ENCODE results near the gene EMX2. TPM values are rescaled to one million over a fixed set of nuclear protein-coding genes. Genes with fewer than 3 reads are reported as not detected.

Gene EMX2
- not detected for total RNA-seq (ENCODE audit: unreplicated experiment)
- long read RNA-seq = 0 reads

DNA sequence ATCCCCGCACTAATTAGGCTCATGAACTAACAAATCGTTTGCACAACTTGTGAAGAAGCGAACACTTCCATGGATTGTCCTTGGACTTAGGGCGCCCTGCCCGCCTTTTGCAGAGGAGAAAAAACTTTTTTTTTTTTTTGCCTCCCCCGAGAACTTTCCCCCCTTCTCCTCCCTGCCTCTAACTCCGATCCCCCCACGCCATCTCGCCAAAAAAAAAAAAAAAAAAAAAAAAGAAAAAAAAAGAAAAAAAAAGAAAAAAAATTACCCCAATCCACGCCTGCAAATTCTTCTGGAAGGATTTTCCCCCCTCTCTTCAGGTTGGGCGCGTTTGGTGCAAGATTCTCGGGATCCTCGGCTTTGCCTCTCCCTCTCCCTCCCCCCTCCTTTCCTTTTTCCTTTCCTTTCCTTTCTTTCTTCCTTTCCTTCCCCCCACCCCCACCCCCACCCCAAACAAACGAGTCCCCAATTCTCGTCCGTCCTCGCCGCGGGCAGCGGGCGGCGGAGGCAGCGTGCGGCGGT, at the start of gene EMX2:
Gene EMX2 (plus strand): TSS at position 41 of the 519 bp plus-strand sequence. CDS start 522 bp downstream, outside the sequence.
- peaks cover 25% of the 10 kb centered on the region for H3K4me1 Mint-ChIP-seq (ENCODE audit: unreplicated experiment)
- no peak for DNase-seq (ENCODE audit: low spot score)
- TF ChIP-seq, protein P1, sequence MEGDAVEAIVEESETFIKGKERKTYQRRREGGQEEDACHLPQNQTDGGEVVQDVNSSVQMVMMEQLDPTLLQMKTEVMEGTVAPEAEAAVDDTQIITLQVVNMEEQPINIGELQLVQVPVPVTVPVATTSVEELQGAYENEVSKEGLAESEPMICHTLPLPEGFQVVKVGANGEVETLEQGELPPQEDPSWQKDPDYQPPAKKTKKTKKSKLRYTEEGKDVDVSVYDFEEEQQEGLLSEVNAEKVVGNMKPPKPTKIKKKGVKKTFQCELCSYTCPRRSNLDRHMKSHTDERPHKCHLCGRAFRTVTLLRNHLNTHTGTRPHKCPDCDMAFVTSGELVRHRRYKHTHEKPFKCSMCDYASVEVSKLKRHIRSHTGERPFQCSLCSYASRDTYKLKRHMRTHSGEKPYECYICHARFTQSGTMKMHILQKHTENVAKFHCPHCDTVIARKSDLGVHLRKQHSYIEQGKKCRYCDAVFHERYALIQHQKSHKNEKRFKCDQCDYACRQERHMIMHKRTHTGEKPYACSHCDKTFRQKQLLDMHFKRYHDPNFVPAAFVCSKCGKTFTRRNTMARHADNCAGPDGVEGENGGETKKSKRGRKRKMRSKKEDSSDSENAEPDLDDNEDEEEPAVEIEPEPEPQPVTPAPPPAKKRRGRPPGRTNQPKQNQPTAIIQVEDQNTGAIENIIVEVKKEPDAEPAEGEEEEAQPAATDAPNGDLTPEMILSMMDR (IDR thresholded peaks at IDR 0.05; ENCODE audit: unreplicated experiment) = no peak
- H3K36me3 Mint-ChIP-seq (ENCODE audit: low read depth, unreplicated experiment) = no peaks in the 10 kb centered on the region
- no peaks in the 10 kb centered on the region for H3K9me3 Mint-ChIP-seq (ENCODE audit: unreplicated experiment)
- H3K27me3 Mint-ChIP-seq (ENCODE audit: unreplicated experiment) = peaks cover 36% of the 10 kb centered on the region
- H3K4me3 Mint-ChIP-seq (ENCODE audit: unreplicated experiment) = peak within 1 kb of the TSS; percentile 90
- no peak within 1 kb of the TSS for H3K27ac Mint-ChIP-seq (ENCODE audit: unreplicated experiment)

DNA sequence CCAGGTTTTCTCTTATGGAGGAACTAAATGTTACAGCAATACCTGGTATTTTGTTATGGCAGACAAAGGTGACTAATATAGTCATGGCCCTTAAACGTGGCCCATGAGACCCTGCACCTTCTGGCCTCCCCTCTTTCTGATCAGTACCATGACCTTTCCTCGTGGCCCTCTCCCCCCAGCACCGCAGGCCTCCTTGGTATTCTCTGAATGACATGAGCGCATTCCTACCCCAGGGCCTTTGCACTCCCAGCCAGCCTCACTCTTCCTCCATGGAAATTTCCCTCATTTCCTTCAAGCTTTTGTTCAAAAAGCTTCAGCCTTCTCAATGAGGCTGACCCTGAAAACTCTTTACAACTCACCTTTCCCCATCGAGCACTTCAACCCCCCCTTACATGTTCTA, 46.5 kb upstream of the EMX2 start:
- peaks cover 4% of the 10 kb centered on the region for H3K27me3 Mint-ChIP-seq (ENCODE audit: unreplicated experiment)
- TF ChIP-seq, protein P1 (IDR thresholded peaks at IDR 0.05; ENCODE audit: unreplicated experiment) = no peak
- H3K4me1 Mint-ChIP-seq (ENCODE audit: unreplicated experiment) = peaks cover 4% of the 10 kb centered on the region
- H3K36me3 Mint-ChIP-seq (ENCODE audit: low read depth, unreplicated experiment) = no peaks in the 10 kb centered on the region
- no peak overlapping the region for H3K4me3 Mint-ChIP-seq (ENCODE audit: unreplicated experiment)
- H3K27ac Mint-ChIP-seq (ENCODE audit: unreplicated experiment) = no peak overlapping the region
- no peaks in the 10 kb centered on the region for H3K9me3 Mint-ChIP-seq (ENCODE audit: unreplicated experiment)
- DNase-seq (ENCODE audit: low spot score) = no peak

DNA sequence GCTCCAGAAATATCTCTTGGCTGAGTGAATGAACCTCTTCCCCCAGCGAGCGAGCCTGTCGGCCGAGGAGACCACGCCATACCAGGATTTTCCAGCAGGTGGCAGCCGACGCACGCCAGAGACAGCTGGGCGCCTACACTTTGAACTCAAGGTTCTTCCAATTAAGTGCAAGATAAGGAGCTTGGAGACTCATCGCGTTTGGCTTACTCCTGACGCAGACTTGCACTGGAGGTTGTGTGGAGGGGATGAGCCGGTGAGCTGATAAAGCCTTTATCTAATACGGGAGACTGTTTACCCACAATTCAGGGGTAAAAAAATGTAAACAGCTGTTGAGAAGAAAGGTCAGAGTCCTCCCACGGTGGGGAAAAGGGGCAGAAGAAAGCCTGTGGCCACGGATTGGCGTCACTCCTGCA, 45.9 kb upstream of the EMX2 start:
- Mint-ChIP-seq H3K9me3 (ENCODE audit: unreplicated experiment) (no peaks in the 10 kb centered on the region), H3K4me1 (ENCODE audit: unreplicated experiment) (peaks cover 4% of the 10 kb centered on the region), H3K27ac (ENCODE audit: unreplicated experiment) (no peak overlapping the region), H3K36me3 (ENCODE audit: low read depth, unreplicated experiment) (no peaks in the 10 kb centered on the region), H3K27me3 (ENCODE audit: unreplicated experiment) (peaks cover 4% of the 10 kb centered on the region), H3K4me3 (ENCODE audit: unreplicated experiment) (no peak overlapping the region)
- peak; percentile 92 for DNase-seq (ENCODE audit: low spot score)
- TF ChIP-seq, protein P1 (IDR thresholded peaks at IDR 0.05; ENCODE audit: unreplicated experiment) = peak; percentile 87

DNA sequence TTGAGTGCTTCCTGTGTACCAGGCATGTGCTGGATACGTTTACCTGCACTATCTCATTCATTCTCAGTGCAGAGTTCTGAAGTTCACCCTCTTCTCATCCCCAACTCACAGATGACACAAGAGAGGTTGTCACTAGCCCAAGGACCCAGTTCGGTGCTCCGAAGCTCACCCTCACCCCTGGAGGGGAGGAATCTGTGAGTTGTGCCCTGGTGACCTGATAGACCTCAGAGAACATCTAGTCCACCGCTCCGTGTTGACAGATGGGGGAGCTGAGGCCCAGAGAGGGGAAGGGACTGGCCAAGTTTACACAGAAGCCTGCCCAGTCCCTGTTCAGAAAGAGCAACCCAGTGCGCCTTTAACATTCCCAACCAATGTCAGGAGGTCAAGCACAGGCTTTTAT, 44.8 kb upstream of the EMX2 start:
- peaks cover 11% of the 10 kb centered on the region for H3K4me1 Mint-ChIP-seq (ENCODE audit: unreplicated experiment)
- H3K9me3 Mint-ChIP-seq (ENCODE audit: unreplicated experiment) = no peaks in the 10 kb centered on the region
- peaks cover 2% of the 10 kb centered on the region for H3K27me3 Mint-ChIP-seq (ENCODE audit: unreplicated experiment)
- no peak overlapping the region for H3K4me3 Mint-ChIP-seq (ENCODE audit: unreplicated experiment)
- no peaks in the 10 kb centered on the region for H3K36me3 Mint-ChIP-seq (ENCODE audit: low read depth, unreplicated experiment)
- TF ChIP-seq, protein P1 (IDR thresholded peaks at IDR 0.05; ENCODE audit: unreplicated experiment) = no peak
- DNase-seq (ENCODE audit: low spot score) = no peak
- H3K27ac Mint-ChIP-seq (ENCODE audit: unreplicated experiment) = no peak overlapping the region

DNA sequence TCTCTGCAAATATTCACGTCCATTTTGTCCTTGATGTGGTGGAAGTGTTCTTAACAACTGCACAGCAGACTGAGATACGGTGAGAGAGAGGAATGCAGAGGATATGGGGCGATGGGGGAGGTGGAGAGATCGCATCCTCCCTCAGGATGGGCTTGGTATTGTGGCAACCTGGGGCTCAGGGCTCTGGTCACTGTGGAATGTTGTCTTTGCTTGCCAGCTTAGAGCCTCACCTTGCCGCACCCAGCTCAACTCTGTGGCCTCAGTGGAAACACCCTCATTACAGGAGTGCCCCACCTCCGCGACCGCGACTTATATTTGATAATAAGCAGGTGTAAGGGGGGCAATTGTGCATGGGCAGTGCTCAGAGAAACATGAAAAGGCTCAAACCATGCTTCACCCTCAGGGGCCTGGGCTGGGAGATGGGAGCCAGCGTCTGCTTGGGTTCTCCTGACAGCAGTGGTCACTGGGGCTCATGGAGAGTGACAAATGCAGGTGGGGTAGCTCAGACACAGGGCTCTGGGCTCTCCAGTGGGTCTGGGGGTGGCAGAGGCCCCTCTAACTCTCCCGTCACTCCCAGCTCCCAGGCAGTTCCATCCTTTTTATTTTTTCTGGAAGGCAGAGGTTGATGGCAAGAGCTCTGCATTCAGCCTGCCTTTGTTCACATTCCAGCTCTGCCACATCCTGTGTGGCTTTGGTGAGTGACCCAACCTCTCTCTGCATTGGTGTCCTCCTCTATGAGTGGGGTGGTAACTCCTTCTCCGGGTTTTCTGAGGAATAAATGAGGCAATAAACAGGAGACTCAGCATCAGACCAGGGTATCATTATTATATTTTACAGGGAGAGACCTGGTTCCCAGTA, 43.1 kb upstream of the EMX2 start:
- no peak for DNase-seq (ENCODE audit: low spot score)
- peaks cover 24% of the 10 kb centered on the region for H3K4me1 Mint-ChIP-seq (ENCODE audit: unreplicated experiment)
- TF ChIP-seq, protein P1 (IDR thresholded peaks at IDR 0.05; ENCODE audit: unreplicated experiment) = no peak
- H3K27ac Mint-ChIP-seq (ENCODE audit: unreplicated experiment) = no peak overlapping the region
- no peaks in the 10 kb centered on the region for H3K36me3 Mint-ChIP-seq (ENCODE audit: low read depth, unreplicated experiment)
- H3K27me3 Mint-ChIP-seq (ENCODE audit: unreplicated experiment) = peaks cover 2% of the 10 kb centered on the region
- no peaks in the 10 kb centered on the region for H3K9me3 Mint-ChIP-seq (ENCODE audit: unreplicated experiment)
- no peak overlapping the region for H3K4me3 Mint-ChIP-seq (ENCODE audit: unreplicated experiment)
